Activated T-cell treated with anti-CD3 and anti-CD28 coated beads for 48 hours (primary cell): ENCODE results near the gene TSPAN11.

Source experiments
- DNase-seq: peaks from one replicate; pipeline ENCODE4 v3.0.0-alpha.2; 2020; ENCODE audit warnings: low read depth

Gene TSPAN11

GRCh38 chr12:30961030-30961429 lies 34.5 kb downstream of the TSPAN11 start:
- DNase-seq, result no peak

GRCh38 chr12:30962047-30962446 lies 35.5 kb downstream of the TSPAN11 start:
- no peak for DNase-seq

- DNase-seq, result no peak
Measured at GRCh38 chr12:30963709-30964564, 37.4 kb downstream of the TSPAN11 start.

- DNase-seq, result no peak
Measured at GRCh38 chr12:30964896-30965612, 38.5 kb downstream of the TSPAN11 start.

- no peak for DNase-seq
Measured at GRCh38 chr12:30965613-30965985, 39.1 kb downstream of the TSPAN11 start.

- DNase-seq, result no peak
Measured at GRCh38 chr12:30967026-30967425, 40.5 kb downstream of the TSPAN11 start.

GRCh38 chr12:30968211-30968610 lies 41.7 kb downstream of the TSPAN11 start:
- DNase-seq, result no peak

- no peak for DNase-seq
Measured at GRCh38 chr12:30969006-30969405, 42.5 kb downstream of the TSPAN11 start.

- DNase-seq, result no peak
Measured at GRCh38 chr12:30969606-30970395, 43.3 kb downstream of the TSPAN11 start.

- no peak for DNase-seq
Measured at GRCh38 chr12:30970559-30971197, 44.1 kb downstream of the TSPAN11 start.

GRCh38 chr12:30972035-30972434 lies 45.5 kb downstream of the TSPAN11 start:
- no peak for DNase-seq

GRCh38 chr12:30973175-30973574 lies 46.6 kb downstream of the TSPAN11 start:
- DNase-seq, result no peak

- DNase-seq, result no peak
Measured at GRCh38 chr12:30973830-30974229, 47.3 kb downstream of the TSPAN11 start.

- DNase-seq, result no peak
Measured at GRCh38 chr12:30974746-30975500, 48.4 kb downstream of the TSPAN11 start.

- DNase-seq, result no peak
Measured at GRCh38 chr12:30975581-30975980, 49.0 kb downstream of the TSPAN11 start.

- DNase-seq, result no peak
Measured at GRCh38 chr12:30976206-30976605, 49.7 kb downstream of the TSPAN11 start.

GRCh38 chr12:30977124-30977523 lies 50.6 kb downstream of the TSPAN11 start:
- DNase-seq, result no peak

GRCh38 chr12:30977537-30978349 lies 51.2 kb downstream of the TSPAN11 start:
- DNase-seq, result no peak

GRCh38 chr12:30978639-30979038 lies 52.1 kb downstream of the TSPAN11 start:
- no peak for DNase-seq
